WTC11 (cell line): ENCODE results near the gene ARHGAP30.

Experiments used
- ZNF121 ChIP-seq: sonication (generic); formaldehyde crosslinking; IDR thresholded peaks from 2 replicates; pipeline ENCODE4 v1.8.0; 2023; ENCODE audit warnings: missing genetic modification reagents
- TF ChIP-seq, protein P1 (sequence below): fragments of 250-450 bp; sonication (Bioruptor Pico); IDR thresholded peaks from 2 replicates; pipeline ENCODE4 v1.9.0; 2021; ENCODE audit warnings: mild to moderate bottlenecking, borderline replicate concordance
- TF ChIP-seq, protein P2 (sequence below): fragments of 200-600 bp; IDR thresholded peaks from 2 replicates; pipeline ENCODE4 v1.8.0; 2022; ENCODE audit warnings: antibody characterized with exemption
- TF ChIP-seq, protein P3 (sequence below): sonication (generic); formaldehyde crosslinking; IDR thresholded peaks from 2 replicates; pipeline ENCODE4 v1.8.1; 2022; ENCODE audit warnings: mild to moderate bottlenecking, missing genetic modification reagents, moderate library complexity, borderline replicate concordance

DNA sequence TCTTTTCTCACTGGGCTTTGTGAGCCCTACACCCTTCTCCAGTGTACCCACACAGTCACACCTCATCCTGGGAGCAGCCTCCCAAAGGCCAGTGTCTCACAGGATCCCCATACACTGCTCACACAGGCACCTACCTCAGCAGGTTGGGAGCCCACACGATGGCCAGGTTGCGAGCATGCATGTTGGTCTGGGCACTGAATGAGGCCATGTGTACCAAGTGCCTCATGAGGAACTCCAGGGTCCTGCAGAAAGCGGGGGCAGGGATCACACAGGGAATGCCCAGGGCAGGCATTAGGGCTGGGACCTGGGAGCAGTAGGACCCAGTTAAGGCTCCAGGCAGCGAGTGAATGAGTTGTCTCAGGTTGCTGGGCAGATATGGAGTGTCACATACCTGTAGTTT is 15.5 kb downstream of the ARHGAP30 start:
- TF ChIP-seq, protein P1, sequence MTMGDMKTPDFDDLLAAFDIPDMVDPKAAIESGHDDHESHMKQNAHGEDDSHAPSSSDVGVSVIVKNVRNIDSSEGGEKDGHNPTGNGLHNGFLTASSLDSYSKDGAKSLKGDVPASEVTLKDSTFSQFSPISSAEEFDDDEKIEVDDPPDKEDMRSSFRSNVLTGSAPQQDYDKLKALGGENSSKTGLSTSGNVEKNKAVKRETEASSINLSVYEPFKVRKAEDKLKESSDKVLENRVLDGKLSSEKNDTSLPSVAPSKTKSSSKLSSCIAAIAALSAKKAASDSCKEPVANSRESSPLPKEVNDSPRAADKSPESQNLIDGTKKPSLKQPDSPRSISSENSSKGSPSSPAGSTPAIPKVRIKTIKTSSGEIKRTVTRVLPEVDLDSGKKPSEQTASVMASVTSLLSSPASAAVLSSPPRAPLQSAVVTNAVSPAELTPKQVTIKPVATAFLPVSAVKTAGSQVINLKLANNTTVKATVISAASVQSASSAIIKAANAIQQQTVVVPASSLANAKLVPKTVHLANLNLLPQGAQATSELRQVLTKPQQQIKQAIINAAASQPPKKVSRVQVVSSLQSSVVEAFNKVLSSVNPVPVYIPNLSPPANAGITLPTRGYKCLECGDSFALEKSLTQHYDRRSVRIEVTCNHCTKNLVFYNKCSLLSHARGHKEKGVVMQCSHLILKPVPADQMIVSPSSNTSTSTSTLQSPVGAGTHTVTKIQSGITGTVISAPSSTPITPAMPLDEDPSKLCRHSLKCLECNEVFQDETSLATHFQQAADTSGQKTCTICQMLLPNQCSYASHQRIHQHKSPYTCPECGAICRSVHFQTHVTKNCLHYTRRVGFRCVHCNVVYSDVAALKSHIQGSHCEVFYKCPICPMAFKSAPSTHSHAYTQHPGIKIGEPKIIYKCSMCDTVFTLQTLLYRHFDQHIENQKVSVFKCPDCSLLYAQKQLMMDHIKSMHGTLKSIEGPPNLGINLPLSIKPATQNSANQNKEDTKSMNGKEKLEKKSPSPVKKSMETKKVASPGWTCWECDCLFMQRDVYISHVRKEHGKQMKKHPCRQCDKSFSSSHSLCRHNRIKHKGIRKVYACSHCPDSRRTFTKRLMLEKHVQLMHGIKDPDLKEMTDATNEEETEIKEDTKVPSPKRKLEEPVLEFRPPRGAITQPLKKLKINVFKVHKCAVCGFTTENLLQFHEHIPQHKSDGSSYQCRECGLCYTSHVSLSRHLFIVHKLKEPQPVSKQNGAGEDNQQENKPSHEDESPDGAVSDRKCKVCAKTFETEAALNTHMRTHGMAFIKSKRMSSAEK (CRISPR knock-in tag) = no peak
- TF ChIP-seq, protein P2, sequence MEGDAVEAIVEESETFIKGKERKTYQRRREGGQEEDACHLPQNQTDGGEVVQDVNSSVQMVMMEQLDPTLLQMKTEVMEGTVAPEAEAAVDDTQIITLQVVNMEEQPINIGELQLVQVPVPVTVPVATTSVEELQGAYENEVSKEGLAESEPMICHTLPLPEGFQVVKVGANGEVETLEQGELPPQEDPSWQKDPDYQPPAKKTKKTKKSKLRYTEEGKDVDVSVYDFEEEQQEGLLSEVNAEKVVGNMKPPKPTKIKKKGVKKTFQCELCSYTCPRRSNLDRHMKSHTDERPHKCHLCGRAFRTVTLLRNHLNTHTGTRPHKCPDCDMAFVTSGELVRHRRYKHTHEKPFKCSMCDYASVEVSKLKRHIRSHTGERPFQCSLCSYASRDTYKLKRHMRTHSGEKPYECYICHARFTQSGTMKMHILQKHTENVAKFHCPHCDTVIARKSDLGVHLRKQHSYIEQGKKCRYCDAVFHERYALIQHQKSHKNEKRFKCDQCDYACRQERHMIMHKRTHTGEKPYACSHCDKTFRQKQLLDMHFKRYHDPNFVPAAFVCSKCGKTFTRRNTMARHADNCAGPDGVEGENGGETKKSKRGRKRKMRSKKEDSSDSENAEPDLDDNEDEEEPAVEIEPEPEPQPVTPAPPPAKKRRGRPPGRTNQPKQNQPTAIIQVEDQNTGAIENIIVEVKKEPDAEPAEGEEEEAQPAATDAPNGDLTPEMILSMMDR = no peak
- TF ChIP-seq ZNF121 (CRISPR knock-in tag) = no peak
- TF ChIP-seq, protein P3, sequence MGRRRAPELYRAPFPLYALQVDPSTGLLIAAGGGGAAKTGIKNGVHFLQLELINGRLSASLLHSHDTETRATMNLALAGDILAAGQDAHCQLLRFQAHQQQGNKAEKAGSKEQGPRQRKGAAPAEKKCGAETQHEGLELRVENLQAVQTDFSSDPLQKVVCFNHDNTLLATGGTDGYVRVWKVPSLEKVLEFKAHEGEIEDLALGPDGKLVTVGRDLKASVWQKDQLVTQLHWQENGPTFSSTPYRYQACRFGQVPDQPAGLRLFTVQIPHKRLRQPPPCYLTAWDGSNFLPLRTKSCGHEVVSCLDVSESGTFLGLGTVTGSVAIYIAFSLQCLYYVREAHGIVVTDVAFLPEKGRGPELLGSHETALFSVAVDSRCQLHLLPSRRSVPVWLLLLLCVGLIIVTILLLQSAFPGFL = no peak
